Activated naive CD4-positive, alpha-beta T cell treated with anti-CD3 and anti-CD28 coated beads for 36 hours (primary cell): Measurements from ENCODE around the gene DBX2. TPM values are rescaled to one million over a fixed set of nuclear protein-coding genes. Genes with fewer than 3 reads are reported as not detected.

Experiments used
- CTCF ChIA-PET: fragments of 350-600 bp; sonication (Branson Sonifier 250); formaldehyde crosslinking; loops from one replicate; lab custom pipeline; 2021; ENCODE audit warnings: antibody characterized with exemption; lab: Charles Lee
- DNase-seq: peaks from one replicate; pipeline ENCODE4 v3.0.0-alpha.2; 2020
- H3K27ac Mint-ChIP-seq: one replicate; pipeline ENCODE4 v1.8.0; 2021; ENCODE audit warnings: mild to moderate bottlenecking, mixed read lengths
- H3K27me3 Mint-ChIP-seq: one replicate; pipeline ENCODE4 v1.8.0; 2021; ENCODE audit warnings: low read depth, mixed read lengths
- H3K36me3 Mint-ChIP-seq: one replicate; pipeline ENCODE4 v1.8.0; 2021; ENCODE audit warnings: low read depth, mixed read lengths
- H3K4me1 Mint-ChIP-seq: one replicate; pipeline ENCODE4 v1.8.0; 2021; ENCODE audit warnings: low read depth, mixed read lengths
- H3K4me3 Mint-ChIP-seq: one replicate; pipeline ENCODE4 v1.8.0; 2021; ENCODE audit warnings: mild to moderate bottlenecking, moderate library complexity, mixed read lengths
- H3K9me3 Mint-ChIP-seq: one replicate; pipeline ENCODE4 v1.8.0; 2021; ENCODE audit warnings: mixed read lengths
- intact Hi-C: fragments of 100-400 bp; cut with micrococcal nuclease; formaldehyde crosslinking; loops from one replicate; pipeline ENCODE4 v1.15.1; 2023
- total RNA-seq, 2 experiments: library from RNA; stranded (reverse); gene quantifications; one replicate each; pipeline ENCODE4 v1.2.3, GENCODE V29; 2021

DBX2 gene
- total RNA-seq, 2 experiments from 2014 or later = not detected

GRCh38 chr12:45051572-45052125 is 750 bp upstream of the DBX2 start:
- no peak overlapping the region for H3K27ac Mint-ChIP-seq
- intact Hi-C loops = no loop called here
- no peaks in the 10 kb centered on the region for H3K9me3 Mint-ChIP-seq
- CTCF ChIA-PET = no interaction called here
- DNase-seq = no peak
- no peak overlapping the region for H3K4me3 Mint-ChIP-seq
- H3K4me1 Mint-ChIP-seq = peaks cover 7% of the 10 kb centered on the region
- H3K27me3 Mint-ChIP-seq = peaks cover 41% of the 10 kb centered on the region
- H3K36me3 Mint-ChIP-seq = no peaks in the 10 kb centered on the region

- Mint-ChIP-seq H3K4me1 (peaks cover 7% of the 10 kb centered on the region), H3K27ac (no peak overlapping the region), H3K36me3 (no peaks in the 10 kb centered on the region), H3K4me3 (no peak overlapping the region), H3K27me3 (peaks cover 43% of the 10 kb centered on the region), H3K9me3 (no peaks in the 10 kb centered on the region)
- no peak for DNase-seq
- intact Hi-C loops = no loop called here
- CTCF ChIA-PET = no interaction called here
Measured at GRCh38 chr12:45049912-45050750, 768 bp downstream of the DBX2 start.

GRCh38 chr12:45042599-45042998 is 8.3 kb downstream of the DBX2 start:
- peaks cover 14% of the 10 kb centered on the region for H3K27me3 Mint-ChIP-seq
- H3K4me1 Mint-ChIP-seq = no peaks in the 10 kb centered on the region
- CTCF ChIA-PET = no interaction called here

GRCh38 chr12:45040977-45041376 is 9.9 kb downstream of the DBX2 start:
- H3K4me1 Mint-ChIP-seq = no peaks in the 10 kb centered on the region
- CTCF ChIA-PET = no interaction called here
- DNase-seq = no peak
- H3K36me3 Mint-ChIP-seq = no peaks in the 10 kb centered on the region
- peaks cover 10% of the 10 kb centered on the region for H3K27me3 Mint-ChIP-seq
- no peak overlapping the region for H3K27ac Mint-ChIP-seq
- H3K4me3 Mint-ChIP-seq = no peak overlapping the region
- no peaks in the 10 kb centered on the region for H3K9me3 Mint-ChIP-seq
- intact Hi-C loops = no loop called here

More at GRCh38 chr12:45042599-45042998, 8.3 kb downstream of the DBX2 start:
- H3K36me3 Mint-ChIP-seq = no peaks in the 10 kb centered on the region
- H3K4me3 Mint-ChIP-seq = no peak overlapping the region
- no peak for DNase-seq
- no peak overlapping the region for H3K27ac Mint-ChIP-seq
- H3K9me3 Mint-ChIP-seq = no peaks in the 10 kb centered on the region
- intact Hi-C loops = no loop called here

GRCh38 chr12:45039757-45040156 is 11.1 kb downstream of the DBX2 start:
- no peak overlapping the region for H3K27ac Mint-ChIP-seq
- no peak overlapping the region for H3K4me3 Mint-ChIP-seq
- H3K36me3 Mint-ChIP-seq = no peaks in the 10 kb centered on the region
- H3K9me3 Mint-ChIP-seq = no peaks in the 10 kb centered on the region
- no peaks in the 10 kb centered on the region for H3K4me1 Mint-ChIP-seq
- H3K27me3 Mint-ChIP-seq = peaks cover 19% of the 10 kb centered on the region
- no peak for DNase-seq
- CTCF ChIA-PET = no interaction called here
- intact Hi-C loops = no loop called here

GRCh38 chr12:45034861-45035265 is 16.0 kb downstream of the DBX2 start:
- no peak for DNase-seq
- intact Hi-C loops = no loop called here
- Mint-ChIP-seq H3K27me3 (peaks cover 20% of the 10 kb centered on the region), H3K27ac (no peak overlapping the region), H3K9me3 (no peaks in the 10 kb centered on the region), H3K36me3 (no peaks in the 10 kb centered on the region), H3K4me3 (no peak overlapping the region), H3K4me1 (no peaks in the 10 kb centered on the region)
- CTCF ChIA-PET = no interaction called here

GRCh38 chr12:45017916-45018315 is 33.0 kb downstream of the DBX2 start:
- Mint-ChIP-seq H3K27me3 (peaks cover 10% of the 10 kb centered on the region), H3K4me3 (no peak overlapping the region), H3K4me1 (no peaks in the 10 kb centered on the region), H3K36me3 (no peaks in the 10 kb centered on the region), H3K27ac (no peak overlapping the region), H3K9me3 (peaks cover 11% of the 10 kb centered on the region)
- CTCF ChIA-PET = no interaction called here
- DNase-seq = no peak
- intact Hi-C loops = no loop called here

GRCh38 chr12:45014396-45014795 is 36.5 kb downstream of the DBX2 start:
- Mint-ChIP-seq H3K9me3 (peaks cover 6% of the 10 kb centered on the region), H3K27ac (no peak overlapping the region), H3K27me3 (peaks cover 11% of the 10 kb centered on the region), H3K4me1 (no peaks in the 10 kb centered on the region), H3K4me3 (no peak overlapping the region), H3K36me3 (no peaks in the 10 kb centered on the region)
- no peak for DNase-seq
- CTCF ChIA-PET = no interaction called here
- intact Hi-C loops = no loop called here

- CTCF ChIA-PET = interaction anchor here (1.8 kb wide), 1 partner anchor 64 kb away, joined by 7 read pairs; no protein-coding TSS in a partner anchor
- DNase-seq = no peak
- H3K4me1 Mint-ChIP-seq = no peaks in the 10 kb centered on the region
- peaks cover 14% of the 10 kb centered on the region for H3K27me3 Mint-ChIP-seq
- H3K27ac Mint-ChIP-seq = no peak overlapping the region
- H3K9me3 Mint-ChIP-seq = no peaks in the 10 kb centered on the region
- H3K4me3 Mint-ChIP-seq = no peak overlapping the region
- H3K36me3 Mint-ChIP-seq = no peaks in the 10 kb centered on the region
- intact Hi-C loops = no loop called here
Measured at GRCh38 chr12:45012749-45013148, 38.1 kb downstream of the DBX2 start.

- Mint-ChIP-seq H3K4me3 (no peak overlapping the region), H3K27ac (no peak overlapping the region), H3K27me3 (peaks cover 13% of the 10 kb centered on the region), H3K4me1 (no peaks in the 10 kb centered on the region), H3K9me3 (no peaks in the 10 kb centered on the region), H3K36me3 (no peaks in the 10 kb centered on the region)
- intact Hi-C loops = no loop called here
- CTCF ChIA-PET = no interaction called here
- no peak for DNase-seq
Measured at GRCh38 chr12:45010059-45010458, 40.8 kb downstream of the DBX2 start.

GRCh38 chr12:45008211-45008610 is 42.7 kb downstream of the DBX2 start:
- Mint-ChIP-seq H3K4me3 (no peak overlapping the region), H3K9me3 (no peaks in the 10 kb centered on the region), H3K36me3 (no peaks in the 10 kb centered on the region), H3K4me1 (no peaks in the 10 kb centered on the region), H3K27ac (no peak overlapping the region), H3K27me3 (peaks cover 9% of the 10 kb centered on the region)
- CTCF ChIA-PET = no interaction called here
- no peak for DNase-seq
- intact Hi-C loops = no loop called here

GRCh38 chr12:44999355-44999754 is 51.5 kb downstream of the DBX2 start:
- intact Hi-C loops = no loop called here
- DNase-seq = no peak
- H3K9me3 Mint-ChIP-seq = no peaks in the 10 kb centered on the region
- H3K27ac Mint-ChIP-seq = no peak overlapping the region
- H3K4me1 Mint-ChIP-seq = no peaks in the 10 kb centered on the region
- H3K36me3 Mint-ChIP-seq = no peaks in the 10 kb centered on the region
- no peak overlapping the region for H3K4me3 Mint-ChIP-seq
- peaks cover 7% of the 10 kb centered on the region for H3K27me3 Mint-ChIP-seq
- CTCF ChIA-PET = no interaction called here

GRCh38 chr12:44993161-44993560 is 57.7 kb downstream of the DBX2 start:
- Mint-ChIP-seq H3K27me3 (peaks cover 3% of the 10 kb centered on the region), H3K36me3 (no peaks in the 10 kb centered on the region), H3K4me3 (no peak overlapping the region), H3K9me3 (no peaks in the 10 kb centered on the region), H3K4me1 (no peaks in the 10 kb centered on the region), H3K27ac (no peak overlapping the region)
- CTCF ChIA-PET = no interaction called here
- intact Hi-C loops = no loop called here
- no peak for DNase-seq
